ENCODE data around the gene PKD2L1. TPM values are rescaled to one million over a fixed set of nuclear protein-coding genes. Genes with fewer than 3 reads are reported as not detected.

PKD2L1 gene
- total RNA-seq, 1 donor from 2014 or later = 3.4 TPM

GRCh38 chr10:100373298-100374199, 43.5 kb upstream of the PKD2L1 start:
- peak overlapping the region; percentile 96 for H3K27ac ChIP-seq
- H3K4me1 ChIP-seq = peaks cover 46% of the 10 kb centered on the region
- no peaks in the 10 kb centered on the region for H3K36me3 ChIP-seq
- DNase-seq (peak; percentile 99), ATAC-seq (peak; percentile 97 to 98)
- H3K4me3 ChIP-seq = peak overlapping the region; percentile 64
- no peak for TF ChIP-seq CTCF (IDR thresholded peaks at IDR 0.05)
- intact Hi-C loops (cut with DNase I) = no loop called here
- H3K9me3 ChIP-seq = no peaks in the 10 kb centered on the region
- H3K27me3 ChIP-seq (ENCODE audit: low read depth) = no peaks in the 10 kb centered on the region

GRCh38 chr10:100372415-100373297, 42.6 kb upstream of the PKD2L1 start:
- Histone ChIP-seq H3K27ac (peak overlapping the region; percentile 96), H3K9me3 (no peaks in the 10 kb centered on the region), H3K4me3 (peak overlapping the region; percentile 64), H3K27me3 (ENCODE audit: low read depth) (no peaks in the 10 kb centered on the region), H3K4me1 (peaks cover 46% of the 10 kb centered on the region), H3K36me3 (no peaks in the 10 kb centered on the region)
- DNase-seq = no peak
- TF ChIP-seq CTCF (IDR thresholded peaks at IDR 0.05) = no peak
- ATAC-seq = peak in 1 of 2 donors; percentile 0
- intact Hi-C loops (cut with DNase I) = no loop called here

GRCh38 chr10:100371482-100372027, 41.5 kb upstream of the PKD2L1 start:
- intact Hi-C loops (cut with DNase I) = no loop called here
- no peaks in the 10 kb centered on the region for H3K36me3 ChIP-seq
- no peak overlapping the region for H3K4me3 ChIP-seq
- no peaks in the 10 kb centered on the region for H3K27me3 ChIP-seq (ENCODE audit: low read depth)
- ATAC-seq (no peak), DNase-seq (no peak)
- H3K4me1 ChIP-seq = peaks cover 46% of the 10 kb centered on the region
- no peak for TF ChIP-seq CTCF (IDR thresholded peaks at IDR 0.05)
- no peaks in the 10 kb centered on the region for H3K9me3 ChIP-seq
- peak overlapping the region; percentile 82 for H3K27ac ChIP-seq

GRCh38 chr10:100370714-100371481, 40.9 kb upstream of the PKD2L1 start:
- H3K36me3 ChIP-seq = no peaks in the 10 kb centered on the region
- no peak for TF ChIP-seq CTCF (IDR thresholded peaks at IDR 0.05)
- no peaks in the 10 kb centered on the region for H3K27me3 ChIP-seq (ENCODE audit: low read depth)
- ATAC-seq = peak; percentile 45 to 52
- H3K27ac ChIP-seq = peak overlapping the region; percentile 82
- H3K4me3 ChIP-seq = no peak overlapping the region
- peak; percentile 80 for DNase-seq
- intact Hi-C loops (cut with DNase I) = no loop called here
- peaks cover 46% of the 10 kb centered on the region for H3K4me1 ChIP-seq
- H3K9me3 ChIP-seq = no peaks in the 10 kb centered on the region

GRCh38 chr10:100368721-100369120, 38.7 kb upstream of the PKD2L1 start:
- intact Hi-C loops (cut with DNase I) = no loop called here
- Histone ChIP-seq H3K27me3 (ENCODE audit: low read depth) (no peaks in the 10 kb centered on the region), H3K36me3 (no peaks in the 10 kb centered on the region), H3K9me3 (no peaks in the 10 kb centered on the region), H3K4me1 (peaks cover 50% of the 10 kb centered on the region), H3K27ac (no peak overlapping the region), H3K4me3 (no peak overlapping the region)
- TF ChIP-seq CTCF (IDR thresholded peaks at IDR 0.05) = no peak
- DNase-seq (no peak), ATAC-seq (no peak)
